Fibroblast of the aortic adventitia (primary cell): ENCODE data around the gene ANXA11. TPM values are rescaled to one million over a fixed set of nuclear protein-coding genes. Genes with fewer than 3 reads are reported as not detected.

ENCODE experiments used
- DNase-seq: peaks from one replicate; pipeline ENCODE4 v3.0.0-alpha.2; 2010; ENCODE audit warnings: low read depth
- H3K4me3 ChIP-seq: 2 replicates; pipeline ENCODE4 v1.5.1; 2011; ENCODE audit warnings: low read depth, mild to moderate bottlenecking, control low read depth, low read length, moderate library complexity
- CTCF ChIP-seq: IDR thresholded peaks from 2 replicates; pipeline ENCODE4 v1.5.1; 2011; ENCODE audit warnings: mild to moderate bottlenecking, low read length, control low read depth, inconsistent platforms; ENCODE audit not compliant: insufficient read depth
- total RNA-seq: library from RNA; depleted of rRNA; stranded (reverse); fragments of >200 nt; gene quantifications from 2 replicates; pipeline ENCODE4 v1.2.3, GENCODE V29; 2012; ENCODE audit warnings: low replicate concordance

ANXA11 gene
- total RNA-seq, 1 donor: 153 TPM

- no peak for DNase-seq
- TF ChIP-seq CTCF: no peak
- no peak overlapping the region for H3K4me3 ChIP-seq
Observed at GRCh38 chr10:80194373-80195045, 10.8 kb downstream of the ANXA11 start.

DNA sequence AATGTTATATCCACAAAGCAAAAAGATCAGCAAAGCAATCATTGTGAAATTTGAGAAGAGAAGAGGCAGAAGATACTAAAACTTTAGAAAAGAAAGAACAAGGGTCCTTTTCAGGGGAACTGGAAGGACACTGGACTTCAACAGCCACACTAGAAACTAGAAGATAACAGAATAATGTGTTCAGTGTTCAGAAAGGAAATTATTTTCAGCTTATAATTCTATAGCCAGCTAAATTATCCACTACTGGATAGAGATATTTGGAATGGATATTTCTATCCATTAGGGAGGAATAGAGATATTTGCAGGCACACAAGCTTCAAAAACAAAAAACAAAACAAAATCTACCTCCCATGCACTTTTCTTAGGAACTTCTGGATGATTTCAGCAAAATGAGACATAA lies 12.8 kb downstream of the ANXA11 start:
- no peak for TF ChIP-seq CTCF
- no peak overlapping the region for H3K4me3 ChIP-seq
- DNase-seq: no peak

DNA sequence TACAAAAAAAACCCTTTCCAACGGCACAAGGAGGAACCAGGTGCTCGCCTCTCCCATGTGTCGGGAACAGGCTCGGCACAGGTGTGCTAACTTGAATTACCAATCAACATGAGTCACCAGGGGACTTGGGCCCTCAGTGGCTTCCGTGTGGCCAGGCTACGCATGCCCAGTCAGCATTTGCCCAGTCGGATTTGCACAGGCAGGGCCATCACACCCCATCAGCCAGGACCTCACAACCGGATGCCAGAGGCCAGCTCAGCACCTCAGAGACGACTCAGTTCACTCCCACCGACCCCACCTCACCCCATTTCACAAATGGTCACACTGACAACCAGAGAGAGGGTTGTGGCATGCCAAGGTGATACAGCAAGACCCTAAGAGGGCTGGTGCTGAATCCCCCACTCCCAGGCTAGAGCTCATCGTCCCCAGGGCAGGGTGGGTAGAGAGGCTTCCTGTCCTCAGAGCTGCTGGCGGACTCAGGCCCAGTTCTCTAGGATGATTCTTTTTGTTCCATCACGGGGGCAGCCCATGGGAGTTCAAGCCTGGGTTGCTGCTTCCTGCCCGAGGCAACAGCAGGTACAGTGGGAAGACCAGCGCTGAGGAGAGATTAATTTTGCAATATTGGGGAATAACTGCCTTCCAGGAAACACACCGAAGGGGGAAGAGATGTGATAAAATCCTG lies 13.6 kb downstream of the ANXA11 start:
- H3K4me3 ChIP-seq: no peak overlapping the region
- no peak for TF ChIP-seq CTCF
- DNase-seq: no peak

- DNase-seq: no peak
- no peak overlapping the region for H3K4me3 ChIP-seq
- no peak for TF ChIP-seq CTCF
Observed at GRCh38 chr10:80188713-80189112, 16.6 kb downstream of the ANXA11 start.

DNA sequence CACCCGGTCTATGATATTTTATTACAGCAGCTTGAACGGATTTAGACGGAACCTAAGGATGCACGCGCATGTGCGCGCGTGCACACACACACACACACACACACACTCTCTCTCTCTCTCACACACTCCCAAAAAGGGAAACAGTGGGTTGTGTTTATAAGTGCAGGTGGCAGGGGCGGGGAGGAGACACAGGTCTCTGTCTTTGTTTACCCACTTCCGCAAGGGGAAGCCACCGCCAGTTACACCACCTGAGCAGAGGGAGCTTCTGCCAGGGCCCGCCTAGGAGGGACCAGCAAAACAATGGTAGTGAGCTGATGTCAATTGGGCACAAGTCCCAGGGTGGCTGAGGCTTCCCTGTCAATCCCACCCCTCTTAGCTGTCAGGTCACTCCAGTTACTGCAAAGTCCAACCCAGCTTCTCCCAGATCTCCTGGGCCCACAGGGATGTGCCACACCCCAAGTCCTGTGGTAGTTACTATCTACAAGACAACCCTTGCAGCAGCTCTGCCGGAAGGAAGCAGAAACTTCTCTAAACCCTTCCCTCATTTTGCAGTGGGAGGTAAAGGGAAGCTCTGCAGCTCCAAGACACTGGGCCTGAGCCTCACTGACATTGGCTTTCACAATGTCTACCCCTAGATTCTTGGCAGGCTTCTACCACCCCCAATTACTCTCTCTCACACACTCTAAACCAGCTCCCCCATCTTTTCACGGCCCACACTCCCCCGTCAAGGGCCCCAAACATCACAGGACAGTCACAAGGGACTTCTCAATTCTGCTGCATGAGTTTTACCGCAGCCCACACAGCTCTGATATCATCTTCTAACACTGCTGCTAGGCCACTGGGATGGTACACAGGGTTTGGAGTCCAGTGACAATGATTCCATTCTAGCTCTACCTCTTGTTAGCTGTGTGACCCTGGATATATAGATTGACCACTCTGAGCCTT lies 17.6 kb downstream of the ANXA11 start:
- no peak for DNase-seq
- TF ChIP-seq CTCF: no peak
- H3K4me3 ChIP-seq: no peak overlapping the region

GRCh38 chr10:80187060-80187459 lies 18.3 kb downstream of the ANXA11 start:
- no peak overlapping the region for H3K4me3 ChIP-seq
- no peak for TF ChIP-seq CTCF
- DNase-seq: no peak
